CD8-positive, alpha-beta memory T cell (primary cell): ENCODE measurements around the gene SUPT16H. TPM values are rescaled to one million over a fixed set of nuclear protein-coding genes. Genes with fewer than 3 reads are reported as not detected.
"Not testable (repeated sequence)": the region's sequence is repeated elsewhere in the genome, so short reads cannot be mapped to it uniquely, and the experiment has no call there.

Experiments used
- CTCF ChIA-PET: fragments of 350-600 bp; sonication (Branson Sonifier 250); formaldehyde crosslinking; loops from one replicate; lab custom pipeline; 2021; ENCODE audit warnings: antibody characterized with exemption; lab: Charles Lee
- POLR2A ChIA-PET: fragments of 350-600 bp; sonication (Branson Sonifier 250); formaldehyde crosslinking; loops from one replicate; lab custom pipeline; 2021; ENCODE audit warnings: antibody characterized with exemption; lab: Charles Lee
- DNase-seq, 5 donors: peaks; one replicate each; pipeline versions ENCODE4 v3.0.0 to v3.0.0-alpha.2; 2020 to 2022; ENCODE audit warnings: mixed read lengths in 1 of 5
- H3K27ac ChIP-seq: one replicate; pipeline ENCODE4 v1.7.0; 2013; ENCODE audit warnings: low read depth, mild to moderate bottlenecking, low read length, moderate library complexity
- H3K27me3 ChIP-seq: 2 replicates; pipeline ENCODE4 v1.7.0; 2013; ENCODE audit warnings: low read length, mild to moderate bottlenecking; ENCODE audit not compliant: insufficient read depth, poor library complexity, severe bottlenecking
- H3K36me3 ChIP-seq: 2 replicates; pipeline ENCODE4 v1.7.0; 2013; ENCODE audit warnings: mild to moderate bottlenecking, low read length, moderate library complexity; ENCODE audit not compliant: insufficient read depth
- H3K4me1 ChIP-seq: 2 replicates; pipeline ENCODE4 v1.7.0; 2013; ENCODE audit warnings: mild to moderate bottlenecking, low read length, moderate library complexity; ENCODE audit not compliant: insufficient read depth
- H3K4me3 ChIP-seq: 2 replicates; pipeline ENCODE4 v1.7.0; 2013; ENCODE audit warnings: mild to moderate bottlenecking, low read length
- H3K9me3 ChIP-seq: 2 replicates; pipeline ENCODE4 v1.7.0; 2013; ENCODE audit warnings: mild to moderate bottlenecking, low read length
- H3K27ac Mint-ChIP-seq, 8 donors: one replicate each; pipeline ENCODE4 v1.8.0; 2020 to 2021; ENCODE audit warnings: mixed read lengths in 8 of 8, mild to moderate bottlenecking in 6 of 8, inconsistent platforms in 3 of 8, moderate library complexity in 3 of 8
- H3K27me3 Mint-ChIP-seq, 2 donors: one replicate each; pipeline ENCODE4 v1.8.0; 2020 to 2021; ENCODE audit warnings: mixed read lengths in 2 of 2, mild to moderate bottlenecking in 1 of 2, moderate library complexity in 1 of 2
- H3K36me3 Mint-ChIP-seq, 3 donors: one replicate each; pipeline ENCODE4 v1.8.0; 2020 to 2021; ENCODE audit warnings: mixed read lengths in 3 of 3, inconsistent platforms in 1 of 3, mild to moderate bottlenecking in 1 of 3
- H3K4me1 Mint-ChIP-seq, 3 donors: one replicate each; pipeline ENCODE4 v1.8.0; 2020 to 2021; ENCODE audit warnings: mixed read lengths in 3 of 3, inconsistent platforms in 1 of 3, mild to moderate bottlenecking in 1 of 3
- H3K4me3 Mint-ChIP-seq, 7 donors: one replicate each; pipeline ENCODE4 v1.8.0; 2020 to 2021; ENCODE audit warnings: mixed read lengths in 7 of 7, mild to moderate bottlenecking in 6 of 7, moderate library complexity in 4 of 7, inconsistent platforms in 2 of 7
- H3K9me3 Mint-ChIP-seq, 5 donors: one replicate each; pipeline ENCODE4 v1.8.0; 2020 to 2022; ENCODE audit warnings: mixed read lengths in 5 of 5, mild to moderate bottlenecking in 3 of 5, moderate library complexity in 2 of 5, inconsistent platforms in 1 of 5
- polyA plus RNA-seq: library from polyadenylated mRNA; unstranded; fragments of 300-500 nt; fragmentation: Illumina TruSeq; gene quantifications from one replicate; pipeline ENCODE4 v1.2.3, GENCODE V29; 2021
- total RNA-seq, 2 experiments: library from RNA; stranded (reverse); gene quantifications; one replicate each; pipeline ENCODE4 v1.2.3, GENCODE V29; 2021

The SUPT16H gene
- total and polyA plus RNA-seq, 3 experiments from 2014 or later, result 84.5 to 208 (median 199) TPM

- peaks cover 0 to 45% (median 1%) of the 10 kb centered on the region in 3 donors for H3K36me3 Mint-ChIP-seq
These were observed 652 bp downstream of the SUPT16H start for GRCh38 chr14:21382886-21383847.

GRCh38 chr14:21382095-21382494 is 1.7 kb downstream of the SUPT16H start:
- H3K36me3 Mint-ChIP-seq, result peaks cover 0 to 46% (median 0%) of the 10 kb centered on the region in 3 donors
- H3K27ac ChIP-seq, result no peak overlapping the region

More at GRCh38 chr14:21382886-21383847, 652 bp downstream of the SUPT16H start:
- Histone ChIP-seq H3K27me3 (no peaks in the 10 kb centered on the region), H3K9me3 (no peaks in the 10 kb centered on the region), H3K36me3 (no peaks in the 10 kb centered on the region), H3K4me3 (peak overlapping the region; percentile 89), H3K4me1 (peaks cover 25% of the 10 kb centered on the region), H3K27ac (peak overlapping the region; percentile 91)
- H3K27ac Mint-ChIP-seq, result peak overlapping the region; percentile 96 to 100 (median 99)
- ChIA-PET CTCF (no interaction called here), POLR2A (interaction anchor here (1.2 kb wide), 2 partner anchors 54 to 73 kb away, joined by 3 to 4 read pairs; partner anchors contain the start of gene CHD8)
- peak in 4 of 5 donors; percentile 23 to 60 (median 44) for DNase-seq
- peaks cover 44 to 60% (median 57%) of the 10 kb centered on the region in 3 donors for H3K4me1 Mint-ChIP-seq
- no peaks in the 10 kb centered on the region for H3K27me3 Mint-ChIP-seq
- no peaks in the 10 kb centered on the region for H3K9me3 Mint-ChIP-seq
- H3K4me3 Mint-ChIP-seq, result peak overlapping the region; percentile 88 to 99 (median 96)

GRCh38 chr14:21379338-21379737 is 4.5 kb downstream of the SUPT16H start:
- peak overlapping the region in 1 of 7 donors; percentile 16 for H3K4me3 Mint-ChIP-seq
- H3K27ac Mint-ChIP-seq, result peak overlapping the region in 1 of 8 donors; percentile 81
- Histone ChIP-seq H3K4me1 (peaks cover 19% of the 10 kb centered on the region), H3K9me3 (no peaks in the 10 kb centered on the region), H3K4me3 (no peak overlapping the region), H3K27ac (no peak overlapping the region), H3K36me3 (no peaks in the 10 kb centered on the region), H3K27me3 (no peaks in the 10 kb centered on the region)
- H3K4me1 Mint-ChIP-seq, result peaks cover 45 to 79% (median 66%) of the 10 kb centered on the region in 3 donors
- POLR2A ChIA-PET, result no interaction called here
- H3K36me3 Mint-ChIP-seq, result peaks cover 0 to 47% (median 3%) of the 10 kb centered on the region in 3 donors
- DNase-seq, result no peak
- no peaks in the 10 kb centered on the region for H3K27me3 Mint-ChIP-seq
- H3K9me3 Mint-ChIP-seq, result no peaks in the 10 kb centered on the region
- CTCF ChIA-PET, result no interaction called here

More at GRCh38 chr14:21382095-21382494, 1.7 kb downstream of the SUPT16H start:
- Histone ChIP-seq H3K9me3 (no peaks in the 10 kb centered on the region), H3K27me3 (no peaks in the 10 kb centered on the region), H3K4me3 (no peak overlapping the region), H3K36me3 (no peaks in the 10 kb centered on the region), H3K4me1 (peaks cover 25% of the 10 kb centered on the region)
- H3K27ac Mint-ChIP-seq, result peak overlapping the region in 7 of 8 donors; percentile 10 to 100 (median 96)
- H3K4me3 Mint-ChIP-seq, result peak overlapping the region; percentile 68 to 97 (median 92)
- ChIA-PET CTCF (no interaction called here), POLR2A (interaction anchor here (1.2 kb wide), 2 partner anchors 55 to 74 kb away, joined by 3 to 4 read pairs; partner anchors contain the start of gene CHD8)
- no peaks in the 10 kb centered on the region for H3K27me3 Mint-ChIP-seq
- no peak for DNase-seq
- H3K4me1 Mint-ChIP-seq, result peaks cover 48 to 70% (median 63%) of the 10 kb centered on the region in 3 donors
- H3K9me3 Mint-ChIP-seq, result no peaks in the 10 kb centered on the region

- Mint-ChIP-seq H3K4me3 (no peak overlapping the region), H3K27me3 (no peaks in the 10 kb centered on the region), H3K9me3 (no peaks in the 10 kb centered on the region), H3K36me3 (peaks cover 3 to 73% (median 10%) of the 10 kb centered on the region in 3 donors), H3K4me1 (peaks cover 16 to 39% (median 30%) of the 10 kb centered on the region in 3 donors), H3K27ac (no peak overlapping the region)
- Histone ChIP-seq H3K27ac (no peak overlapping the region), H3K27me3 (no peaks in the 10 kb centered on the region), H3K36me3 (peaks cover 17% of the 10 kb centered on the region), H3K4me3 (no peak overlapping the region), H3K9me3 (no peaks in the 10 kb centered on the region), H3K4me1 (no peaks in the 10 kb centered on the region)
- ChIA-PET CTCF (no interaction called here), POLR2A (no interaction called here)
- no peak for DNase-seq
These were observed 9.8 kb downstream of the SUPT16H start for GRCh38 chr14:21373980-21374379.

- H3K9me3 ChIP-seq, POLR2A ChIA-PET, H3K4me1 ChIP-seq, H3K9me3 Mint-ChIP-seq, CTCF ChIA-PET, H3K4me3 Mint-ChIP-seq, H3K27ac Mint-ChIP-seq, DNase-seq, H3K27me3 Mint-ChIP-seq, H3K4me3 ChIP-seq, H3K27ac ChIP-seq, H3K27me3 ChIP-seq: not testable (repeated sequence)
- peaks cover 8 to 78% (median 13%) of the 10 kb centered on the region in 3 donors for H3K36me3 Mint-ChIP-seq
- H3K4me1 Mint-ChIP-seq, result peaks cover 9 to 29% (median 18%) of the 10 kb centered on the region in 3 donors
- peaks cover 28% of the 10 kb centered on the region for H3K36me3 ChIP-seq
These were observed 11.0 kb downstream of the SUPT16H start for GRCh38 chr14:21372814-21373213.

- CTCF ChIA-PET, result no interaction called here
- Mint-ChIP-seq H3K9me3 (no peaks in the 10 kb centered on the region), H3K4me3 (no peak overlapping the region), H3K4me1 (peaks cover 8 to 16% (median 11%) of the 10 kb centered on the region in 3 donors), H3K27me3 (no peaks in the 10 kb centered on the region), H3K27ac (peak overlapping the region in 1 of 8 donors; percentile 69), H3K36me3 (peaks cover 8 to 87% (median 15%) of the 10 kb centered on the region in 3 donors)
- Histone ChIP-seq H3K9me3 (no peaks in the 10 kb centered on the region), H3K36me3 (peaks cover 46% of the 10 kb centered on the region), H3K4me1 (no peaks in the 10 kb centered on the region), H3K4me3 (no peak overlapping the region), H3K27me3 (no peaks in the 10 kb centered on the region), H3K27ac (no peak overlapping the region)
- POLR2A ChIA-PET, result no interaction called here
- DNase-seq, result no peak
These were observed 13.7 kb downstream of the SUPT16H start for GRCh38 chr14:21369949-21370679.

- Histone ChIP-seq H3K4me3 (no peak overlapping the region), H3K27me3 (no peaks in the 10 kb centered on the region), H3K27ac (no peak overlapping the region), H3K9me3 (no peaks in the 10 kb centered on the region), H3K36me3 (peaks cover 70% of the 10 kb centered on the region), H3K4me1 (no peaks in the 10 kb centered on the region)
- DNase-seq, result no peak
- peaks cover 0 to 6% (median 5%) of the 10 kb centered on the region in 3 donors for H3K4me1 Mint-ChIP-seq
- peaks cover 8 to 98% (median 20%) of the 10 kb centered on the region in 3 donors for H3K36me3 Mint-ChIP-seq
- ChIA-PET CTCF (no interaction called here), POLR2A (no interaction called here)
- no peaks in the 10 kb centered on the region for H3K27me3 Mint-ChIP-seq
- H3K9me3 Mint-ChIP-seq, result no peaks in the 10 kb centered on the region
- no peak overlapping the region for H3K4me3 Mint-ChIP-seq
- H3K27ac Mint-ChIP-seq, result peak overlapping the region in 2 of 8 donors; percentile 12 to 50
These were observed 16.2 kb downstream of the SUPT16H start for GRCh38 chr14:21367582-21368144.
